ENCODE data around the gene SLC22A16.

GRCh38 chr6:110418594-110418993 is 57.8 kb downstream of the SLC22A16 start:
- TF ChIP-seq CTCF (IDR thresholded peaks at IDR 0.05) (no peak), POLR2AphosphoS5 (IDR thresholded peaks at IDR 0.05) (no peak), POLR2A (IDR thresholded peaks at IDR 0.05) (no peak)

Data from breast epithelium (tissue), 3 donors.